Measurements from ENCODE around the gene SLC12A8. TPM values are rescaled to one million over a fixed set of nuclear protein-coding genes. Genes with fewer than 3 reads are reported as not detected.

SLC12A8 gene
- total and polyA plus RNA-seq, 5 experiments from 2014 or later = 0.19 to 0.29 TPM; not detected in 3

GRCh38 chr3:125109536-125109925 lies 103.0 kb downstream of the SLC12A8 start:
- POLR2A ChIA-PET = no interaction called here
- Mint-ChIP-seq H3K36me3 (peaks cover 0 to 7% (median 0%) of the 10 kb centered on the region in 3 donors), H3K9me3 (peaks cover 0 to 12% (median 0%) of the 10 kb centered on the region in 9 donors), H3K4me3 (no peak overlapping the region), H3K27ac (no peak overlapping the region), H3K27me3 (no peaks in the 10 kb centered on the region), H3K4me1 (peaks cover 3 to 26% (median 15%) of the 10 kb centered on the region in 4 donors)
- DNase-seq (no peak), ATAC-seq (no peak)

GRCh38 chr3:125108833-125109535 lies 103.6 kb downstream of the SLC12A8 start:
- Mint-ChIP-seq H3K27me3 (no peaks in the 10 kb centered on the region), H3K4me3 (no peak overlapping the region), H3K36me3 (peaks cover 0 to 7% (median 0%) of the 10 kb centered on the region in 3 donors), H3K9me3 (peaks cover 0 to 14% (median 0%) of the 10 kb centered on the region in 9 donors), H3K4me1 (peaks cover 3 to 26% (median 15%) of the 10 kb centered on the region in 4 donors), H3K27ac (peak overlapping the region in 1 of 10 donors; percentile 51)
- DNase-seq = no peak
- no peak for ATAC-seq
- POLR2A ChIA-PET = no interaction called here

GRCh38 chr3:125107861-125108567 lies 104.5 kb downstream of the SLC12A8 start:
- no peak for ATAC-seq
- peaks cover 3 to 26% (median 15%) of the 10 kb centered on the region in 4 donors for H3K4me1 Mint-ChIP-seq
- peaks cover 0 to 14% (median 0%) of the 10 kb centered on the region in 9 donors for H3K9me3 Mint-ChIP-seq
- DNase-seq = no peak
- H3K27me3 Mint-ChIP-seq = no peaks in the 10 kb centered on the region
- no peak overlapping the region for H3K27ac Mint-ChIP-seq
- no peak overlapping the region for H3K4me3 Mint-ChIP-seq
- H3K36me3 Mint-ChIP-seq = peaks cover 0 to 7% (median 0%) of the 10 kb centered on the region in 3 donors
- POLR2A ChIA-PET = no interaction called here

DNA sequence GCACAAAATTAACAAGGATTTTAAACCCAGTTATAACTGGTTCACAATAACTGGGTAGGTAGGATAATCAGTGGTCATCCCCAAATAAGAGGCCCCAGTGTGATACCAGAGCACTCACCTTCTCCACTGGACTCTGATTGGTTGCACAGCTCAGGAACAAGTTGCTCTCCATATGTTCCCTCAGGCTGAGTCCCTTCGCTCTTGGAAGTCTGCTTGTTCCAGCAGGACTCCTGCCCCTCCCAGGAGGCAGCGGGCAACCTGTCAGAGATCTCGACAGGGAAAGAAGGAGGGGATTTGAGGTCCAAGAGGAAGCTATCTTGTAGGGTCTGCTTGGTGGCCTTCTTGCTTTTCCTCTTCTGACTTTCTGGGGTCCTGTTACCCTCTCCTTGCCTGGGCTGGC lies 105.2 kb downstream of the SLC12A8 start:
- no peak overlapping the region for H3K4me3 Mint-ChIP-seq
- no peak overlapping the region for H3K27ac Mint-ChIP-seq
- POLR2A ChIA-PET = interaction anchor here (0.6 kb wide), 1 partner anchor 32 kb away, joined by 3 read pairs; no protein-coding TSS in a partner anchor
- DNase-seq (no peak), ATAC-seq (no peak)
- peaks cover 0 to 7% (median 0%) of the 10 kb centered on the region in 3 donors for H3K36me3 Mint-ChIP-seq
- no peaks in the 10 kb centered on the region for H3K27me3 Mint-ChIP-seq
- H3K9me3 Mint-ChIP-seq = peaks cover 0 to 14% (median under 1%) of the 10 kb centered on the region in 9 donors
- H3K4me1 Mint-ChIP-seq = peaks cover 3 to 26% (median 15%) of the 10 kb centered on the region in 4 donors

GRCh38 chr3:125105116-125105515 lies 107.4 kb downstream of the SLC12A8 start:
- Mint-ChIP-seq H3K4me1 (peaks cover 0 to 11% (median 10%) of the 10 kb centered on the region in 4 donors), H3K4me3 (no peak overlapping the region), H3K27ac (no peak overlapping the region), H3K27me3 (peaks cover 0 to 4% (median 0%) of the 10 kb centered on the region in 5 donors), H3K36me3 (peaks cover 0 to 7% (median 3%) of the 10 kb centered on the region in 3 donors), H3K9me3 (peaks cover 0 to 18% (median 2%) of the 10 kb centered on the region in 9 donors)
- POLR2A ChIA-PET = no interaction called here
- DNase-seq (no peak), ATAC-seq (no peak)

DNA sequence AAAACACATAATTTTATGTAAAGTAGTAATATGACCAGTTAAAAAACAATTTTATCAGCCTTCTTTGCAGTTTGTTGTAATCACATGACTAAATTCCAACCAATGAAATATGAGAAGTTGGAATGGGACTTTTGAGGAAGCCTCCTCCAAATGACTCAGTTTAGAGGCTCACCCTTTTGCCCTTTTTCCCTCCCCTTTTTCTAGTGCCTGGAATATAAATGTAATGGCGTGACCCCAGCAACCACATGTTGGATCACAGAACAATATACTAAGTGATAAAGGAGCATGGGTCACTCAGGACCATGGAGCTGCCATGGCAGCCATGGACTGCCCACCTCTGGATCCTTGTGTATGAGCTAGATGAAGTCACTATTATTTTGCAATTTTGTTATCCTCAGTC lies 107.9 kb downstream of the SLC12A8 start:
- H3K9me3 Mint-ChIP-seq = peaks cover 0 to 23% (median 3%) of the 10 kb centered on the region in 9 donors
- H3K4me1 Mint-ChIP-seq = peaks cover 0 to 8% (median 6%) of the 10 kb centered on the region in 4 donors

GRCh38 chr3:125103406-125103805 lies 109.1 kb downstream of the SLC12A8 start:
- POLR2A ChIA-PET = no interaction called here
- ATAC-seq (no peak), DNase-seq (no peak)
- Mint-ChIP-seq H3K27me3 (peaks cover 0 to 4% (median 0%) of the 10 kb centered on the region in 5 donors), H3K4me1 (no peaks in the 10 kb centered on the region), H3K36me3 (peaks cover 0 to 17% (median 6%) of the 10 kb centered on the region in 3 donors), H3K9me3 (peaks cover 0 to 31% (median 6%) of the 10 kb centered on the region in 9 donors), H3K27ac (no peak overlapping the region), H3K4me3 (no peak overlapping the region)

More for the DNA sequence above, 107.9 kb downstream of the SLC12A8 start:
- POLR2A ChIA-PET = no interaction called here
- Mint-ChIP-seq H3K27ac (no peak overlapping the region), H3K4me3 (no peak overlapping the region), H3K36me3 (peaks cover 0 to 12% (median 6%) of the 10 kb centered on the region in 3 donors), H3K27me3 (peaks cover 0 to 4% (median 0%) of the 10 kb centered on the region in 5 donors)
- no peak for ATAC-seq
- DNase-seq = no peak

- peaks cover 0 to 17% (median 6%) of the 10 kb centered on the region in 3 donors for H3K36me3 Mint-ChIP-seq
- H3K27ac Mint-ChIP-seq = peak overlapping the region in 2 of 10 donors; percentile 7 to 38
- peaks cover 0 to 31% (median 6%) of the 10 kb centered on the region in 9 donors for H3K9me3 Mint-ChIP-seq
- peaks cover 0 to 4% (median 0%) of the 10 kb centered on the region in 5 donors for H3K27me3 Mint-ChIP-seq
- H3K4me3 Mint-ChIP-seq = no peak overlapping the region
- DNase-seq = no peak
- no peaks in the 10 kb centered on the region for H3K4me1 Mint-ChIP-seq
- ATAC-seq = no peak
- POLR2A ChIA-PET = no interaction called here
Observed at GRCh38 chr3:125102470-125102869, 110.1 kb downstream of the SLC12A8 start.

GRCh38 chr3:125098611-125099291 lies 113.8 kb downstream of the SLC12A8 start:
- Mint-ChIP-seq H3K9me3 (peaks cover 0 to 17% (median 5%) of the 10 kb centered on the region in 9 donors), H3K36me3 (peaks cover 0 to 10% (median 6%) of the 10 kb centered on the region in 3 donors), H3K27ac (no peak overlapping the region), H3K4me3 (no peak overlapping the region), H3K4me1 (no peaks in the 10 kb centered on the region), H3K27me3 (peaks cover 0 to 4% (median 0%) of the 10 kb centered on the region in 5 donors)
- POLR2A ChIA-PET = no interaction called here
- DNase-seq (no peak), ATAC-seq (no peak)

- Mint-ChIP-seq H3K36me3 (peaks cover 0 to 6% (median 5%) of the 10 kb centered on the region in 3 donors), H3K27me3 (peaks cover 0 to 2% (median 0%) of the 10 kb centered on the region in 5 donors), H3K4me1 (no peaks in the 10 kb centered on the region), H3K27ac (no peak overlapping the region), H3K9me3 (peaks cover 0 to 7% (median 0%) of the 10 kb centered on the region in 9 donors), H3K4me3 (no peak overlapping the region)
- POLR2A ChIA-PET = no interaction called here
- DNase-seq (no peak), ATAC-seq (no peak)
Observed at GRCh38 chr3:125090649-125091048, 121.9 kb downstream of the SLC12A8 start.

- Mint-ChIP-seq H3K4me3 (no peak overlapping the region), H3K27me3 (peaks cover 0 to 2% (median 0%) of the 10 kb centered on the region in 5 donors), H3K4me1 (no peaks in the 10 kb centered on the region), H3K27ac (no peak overlapping the region), H3K36me3 (peaks cover 0 to 6% (median 5%) of the 10 kb centered on the region in 3 donors), H3K9me3 (peaks cover 0 to 7% (median 0%) of the 10 kb centered on the region in 9 donors)
- POLR2A ChIA-PET = no interaction called here
- ATAC-seq (no peak), DNase-seq (no peak)
Observed at GRCh38 chr3:125087768-125088391, 124.7 kb downstream of the SLC12A8 start.

DNA sequence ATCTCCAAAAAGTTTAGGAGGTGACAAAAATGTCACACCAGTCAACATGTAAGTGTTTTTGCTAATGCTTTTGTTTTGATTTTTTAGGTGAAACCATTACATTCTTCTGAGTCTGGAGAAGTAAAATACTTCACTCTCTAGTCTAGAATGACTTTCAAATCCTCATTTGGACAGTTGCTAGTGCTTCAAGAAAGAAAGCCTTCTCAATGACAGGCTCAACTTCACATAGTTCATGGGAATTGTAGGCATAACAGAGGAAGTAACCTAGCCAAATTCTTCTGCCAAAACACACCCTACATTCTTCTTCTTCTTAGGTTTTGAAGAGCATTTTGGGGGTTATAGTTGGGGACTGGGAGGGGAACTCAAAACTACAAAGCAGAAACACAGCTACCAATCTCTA lies 127.4 kb downstream of the SLC12A8 start:
- DNase-seq (no peak), ATAC-seq (no peak)
- H3K36me3 Mint-ChIP-seq = no peaks in the 10 kb centered on the region
- no peaks in the 10 kb centered on the region for H3K9me3 Mint-ChIP-seq
- POLR2A ChIA-PET = no interaction called here
- H3K4me3 Mint-ChIP-seq = no peak overlapping the region
- peaks cover 0 to 2% (median 0%) of the 10 kb centered on the region in 5 donors for H3K27me3 Mint-ChIP-seq
- no peak overlapping the region for H3K27ac Mint-ChIP-seq
- H3K4me1 Mint-ChIP-seq = no peaks in the 10 kb centered on the region

Data from naive thymus-derived CD8-positive, alpha-beta T cell (primary cell).